ENCODE results near the gene SDHAF3. TPM values are rescaled to one million over a fixed set of nuclear protein-coding genes. Genes with fewer than 3 reads are reported as not detected.

The SDHAF3 gene
- total and polyA plus RNA-seq, 4 donors, result 8.6 to 34.1 (median 10.4) TPM

- 40% methylated on average over 2 of the region's 2 CpGs for WGBS
- DNase-seq (ENCODE audit: low spot score), result no peak
- TF ChIP-seq TAF1 (conservative IDR thresholded peaks at IDR 0.05), result no peak
- TF ChIP-seq, protein P1, sequence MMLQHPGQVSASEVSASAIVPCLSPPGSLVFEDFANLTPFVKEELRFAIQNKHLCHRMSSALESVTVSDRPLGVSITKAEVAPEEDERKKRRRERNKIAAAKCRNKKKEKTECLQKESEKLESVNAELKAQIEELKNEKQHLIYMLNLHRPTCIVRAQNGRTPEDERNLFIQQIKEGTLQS (IDR thresholded peaks at IDR 0.05), result no peak
- no peak for TF ChIP-seq SP1 (IDR thresholded peaks at IDR 0.05)
- no peak for TF ChIP-seq EGR1 (IDR thresholded peaks at IDR 0.05; ENCODE audit: low read depth in 2 of 2)
- no peak for TF ChIP-seq RXRA (IDR thresholded peaks at IDR 0.05)
- no peak for TF ChIP-seq GABPA (IDR thresholded peaks at IDR 0.05 in 1 of 2, conservative IDR thresholded peaks at IDR 0.05 in 1 of 2)
- TF ChIP-seq YY1 (IDR thresholded peaks at IDR 0.05), result no peak
- TF ChIP-seq FOXA1 (IDR thresholded peaks at IDR 0.05), result no peak
- no peak for TF ChIP-seq JUND (IDR thresholded peaks at IDR 0.05)
- TF ChIP-seq, protein P2, sequence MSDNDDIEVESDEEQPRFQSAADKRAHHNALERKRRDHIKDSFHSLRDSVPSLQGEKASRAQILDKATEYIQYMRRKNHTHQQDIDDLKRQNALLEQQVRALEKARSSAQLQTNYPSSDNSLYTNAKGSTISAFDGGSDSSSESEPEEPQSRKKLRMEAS (IDR thresholded peaks at IDR 0.05), result no peak
- no peak for TF ChIP-seq FOXA2 (IDR thresholded peaks at IDR 0.05)
- TF ChIP-seq, protein P3, sequence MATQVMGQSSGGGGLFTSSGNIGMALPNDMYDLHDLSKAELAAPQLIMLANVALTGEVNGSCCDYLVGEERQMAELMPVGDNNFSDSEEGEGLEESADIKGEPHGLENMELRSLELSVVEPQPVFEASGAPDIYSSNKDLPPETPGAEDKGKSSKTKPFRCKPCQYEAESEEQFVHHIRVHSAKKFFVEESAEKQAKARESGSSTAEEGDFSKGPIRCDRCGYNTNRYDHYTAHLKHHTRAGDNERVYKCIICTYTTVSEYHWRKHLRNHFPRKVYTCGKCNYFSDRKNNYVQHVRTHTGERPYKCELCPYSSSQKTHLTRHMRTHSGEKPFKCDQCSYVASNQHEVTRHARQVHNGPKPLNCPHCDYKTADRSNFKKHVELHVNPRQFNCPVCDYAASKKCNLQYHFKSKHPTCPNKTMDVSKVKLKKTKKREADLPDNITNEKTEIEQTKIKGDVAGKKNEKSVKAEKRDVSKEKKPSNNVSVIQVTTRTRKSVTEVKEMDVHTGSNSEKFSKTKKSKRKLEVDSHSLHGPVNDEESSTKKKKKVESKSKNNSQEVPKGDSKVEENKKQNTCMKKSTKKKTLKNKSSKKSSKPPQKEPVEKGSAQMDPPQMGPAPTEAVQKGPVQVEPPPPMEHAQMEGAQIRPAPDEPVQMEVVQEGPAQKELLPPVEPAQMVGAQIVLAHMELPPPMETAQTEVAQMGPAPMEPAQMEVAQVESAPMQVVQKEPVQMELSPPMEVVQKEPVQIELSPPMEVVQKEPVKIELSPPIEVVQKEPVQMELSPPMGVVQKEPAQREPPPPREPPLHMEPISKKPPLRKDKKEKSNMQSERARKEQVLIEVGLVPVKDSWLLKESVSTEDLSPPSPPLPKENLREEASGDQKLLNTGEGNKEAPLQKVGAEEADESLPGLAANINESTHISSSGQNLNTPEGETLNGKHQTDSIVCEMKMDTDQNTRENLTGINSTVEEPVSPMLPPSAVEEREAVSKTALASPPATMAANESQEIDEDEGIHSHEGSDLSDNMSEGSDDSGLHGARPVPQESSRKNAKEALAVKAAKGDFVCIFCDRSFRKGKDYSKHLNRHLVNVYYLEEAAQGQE (IDR thresholded peaks at IDR 0.05), result no peak
- no peak for TF ChIP-seq RAD21 (IDR thresholded peaks at IDR 0.05)
- no peak for TF ChIP-seq HNF4A (conservative IDR thresholded peaks at IDR 0.05)
- TF ChIP-seq CTCF (IDR thresholded peaks at IDR 0.05; ENCODE audit: low read depth, low read length, missing input control), result no peak
- TF ChIP-seq HNF4G (IDR thresholded peaks at IDR 0.05), result no peak
- peak overlapping the region; percentile 82 to 87 for H3K27ac ChIP-seq (ENCODE audit: low read depth in 1 of 2, low read length in 2 of 2)
- H3K4me1 ChIP-seq (ENCODE audit: control insufficient read depth in 4 of 4, insufficient read depth in 4 of 4, low read length in 3 of 4), result peaks cover 0 to 15% (median 9%) of the 10 kb centered on the region in 4 donors
- no peaks in the 10 kb centered on the region for H3K9me3 ChIP-seq (ENCODE audit: control insufficient read depth in 4 of 4, low read length in 3 of 4)
- H3K27me3 ChIP-seq (ENCODE audit: control insufficient read depth in 4 of 4, insufficient read depth in 4 of 4, low read length in 3 of 4), result no peaks in the 10 kb centered on the region
- H3K9ac ChIP-seq (ENCODE audit: low read depth in 1 of 2, low read length in 2 of 2), result peak overlapping the region in 1 of 2 donors; percentile 45
- peak overlapping the region in 2 of 3 donors; percentile 32 to 35 for H3K4me3 ChIP-seq (ENCODE audit: low read depth in 1 of 3, low read length in 3 of 3)
- H3K36me3 ChIP-seq (ENCODE audit: control insufficient read depth in 4 of 4, insufficient read depth in 3 of 4, low read depth in 1 of 4, low read length in 3 of 4), result no peaks in the 10 kb centered on the region
Measured at GRCh38 chr7:97219237-97219636, 101.7 kb downstream of the SDHAF3 start.

GRCh38 chr7:97224316-97224715 lies 106.8 kb downstream of the SDHAF3 start:
- WGBS, result 95% methylated on average over 2 of the region's 2 CpGs
- H3K4me1 ChIP-seq (ENCODE audit: control insufficient read depth in 4 of 4, insufficient read depth in 4 of 4, low read length in 3 of 4), result peaks cover 0 to 2% (median 1%) of the 10 kb centered on the region in 4 donors
- no peak for DNase-seq (ENCODE audit: low spot score)
- H3K27ac ChIP-seq (ENCODE audit: low read depth in 1 of 2, low read length in 2 of 2), result no peak overlapping the region
- H3K9ac ChIP-seq (ENCODE audit: low read depth in 1 of 2, low read length in 2 of 2), result no peak overlapping the region
- TF ChIP-seq GABPA (IDR thresholded peaks at IDR 0.05 in 1 of 2, conservative IDR thresholded peaks at IDR 0.05 in 1 of 2) (no peak), NR2F2 (IDR thresholded peaks at IDR 0.05) (no peak), RXRA (IDR thresholded peaks at IDR 0.05) (no peak), FOXA1 (IDR thresholded peaks at IDR 0.05) (no peak), RAD21 (IDR thresholded peaks at IDR 0.05) (no peak), HNF4A (conservative IDR thresholded peaks at IDR 0.05) (no peak), SP1 (IDR thresholded peaks at IDR 0.05) (no peak), YY1 (IDR thresholded peaks at IDR 0.05) (no peak), TAF1 (conservative IDR thresholded peaks at IDR 0.05) (no peak)
- TF ChIP-seq, protein P2 (IDR thresholded peaks at IDR 0.05), result no peak
- TF ChIP-seq, protein P1 (IDR thresholded peaks at IDR 0.05), result no peak
- H3K9me3 ChIP-seq (ENCODE audit: control insufficient read depth in 4 of 4, low read length in 3 of 4), result no peaks in the 10 kb centered on the region
- H3K4me3 ChIP-seq (ENCODE audit: low read depth in 1 of 3, low read length in 3 of 3), result no peak overlapping the region
- H3K36me3 ChIP-seq (ENCODE audit: control insufficient read depth in 4 of 4, insufficient read depth in 3 of 4, low read depth in 1 of 4, low read length in 3 of 4), result no peaks in the 10 kb centered on the region
- H3K27me3 ChIP-seq (ENCODE audit: control insufficient read depth in 4 of 4, insufficient read depth in 4 of 4, low read length in 3 of 4), result no peaks in the 10 kb centered on the region
